ENCODE data around the gene DNTT.

The DNTT gene

GRCh38 chr10:96311180-96311715, 7.0 kb downstream of the DNTT start:
- no peak for DNase-seq

- DNase-seq, result no peak
Observed at GRCh38 chr10:96313344-96313743, 9.1 kb downstream of the DNTT start.

GRCh38 chr10:96317067-96317833, 13.0 kb downstream of the DNTT start:
- no peak for DNase-seq

GRCh38 chr10:96319754-96320474, 15.7 kb downstream of the DNTT start:
- no peak for DNase-seq

GRCh38 chr10:96321822-96322221, 17.6 kb downstream of the DNTT start:
- no peak for DNase-seq

GRCh38 chr10:96322275-96322674, 18.0 kb downstream of the DNTT start:
- no peak for DNase-seq

GRCh38 chr10:96324447-96324846, 20.2 kb downstream of the DNTT start:
- no peak for DNase-seq

- DNase-seq, result no peak
Observed at GRCh38 chr10:96325719-96326373, 21.6 kb downstream of the DNTT start.

GRCh38 chr10:96327462-96327861, 23.2 kb downstream of the DNTT start:
- no peak for DNase-seq

- no peak for DNase-seq
Observed at GRCh38 chr10:96333101-96333500, 28.9 kb downstream of the DNTT start.

- no peak for DNase-seq
Observed at GRCh38 chr10:96334616-96335526, 30.6 kb downstream of the DNTT start.

- no peak for DNase-seq
Observed at GRCh38 chr10:96337106-96337505, 32.9 kb downstream of the DNTT start.

GRCh38 chr10:96338279-96338925, 34.2 kb downstream of the DNTT start:
- DNase-seq, result no peak

- no peak for DNase-seq
Observed at GRCh38 chr10:96339383-96339782, 35.1 kb downstream of the DNTT start.

- peak; percentile 79 for DNase-seq
Observed at GRCh38 chr10:96339956-96340904, 36.0 kb downstream of the DNTT start.

- no peak for DNase-seq
Observed at GRCh38 chr10:96341219-96342182, 37.3 kb downstream of the DNTT start.

GRCh38 chr10:96342402-96342801, 38.2 kb downstream of the DNTT start:
- DNase-seq, result no peak

- no peak for DNase-seq
Observed at GRCh38 chr10:96344178-96344577, 39.9 kb downstream of the DNTT start.

- no peak for DNase-seq
Observed at GRCh38 chr10:96345222-96345621, 41.0 kb downstream of the DNTT start.

- no peak for DNase-seq
Observed at GRCh38 chr10:96346295-96346694, 42.1 kb downstream of the DNTT start.
